ENCODE measurements around the gene FUZ. TPM values are rescaled to one million over a fixed set of nuclear protein-coding genes. Genes with fewer than 3 reads are reported as not detected.

The FUZ gene
- total and polyA plus RNA-seq, 2 experiments from 2014 or later, result 19.5 to 20.4 TPM

DNA sequence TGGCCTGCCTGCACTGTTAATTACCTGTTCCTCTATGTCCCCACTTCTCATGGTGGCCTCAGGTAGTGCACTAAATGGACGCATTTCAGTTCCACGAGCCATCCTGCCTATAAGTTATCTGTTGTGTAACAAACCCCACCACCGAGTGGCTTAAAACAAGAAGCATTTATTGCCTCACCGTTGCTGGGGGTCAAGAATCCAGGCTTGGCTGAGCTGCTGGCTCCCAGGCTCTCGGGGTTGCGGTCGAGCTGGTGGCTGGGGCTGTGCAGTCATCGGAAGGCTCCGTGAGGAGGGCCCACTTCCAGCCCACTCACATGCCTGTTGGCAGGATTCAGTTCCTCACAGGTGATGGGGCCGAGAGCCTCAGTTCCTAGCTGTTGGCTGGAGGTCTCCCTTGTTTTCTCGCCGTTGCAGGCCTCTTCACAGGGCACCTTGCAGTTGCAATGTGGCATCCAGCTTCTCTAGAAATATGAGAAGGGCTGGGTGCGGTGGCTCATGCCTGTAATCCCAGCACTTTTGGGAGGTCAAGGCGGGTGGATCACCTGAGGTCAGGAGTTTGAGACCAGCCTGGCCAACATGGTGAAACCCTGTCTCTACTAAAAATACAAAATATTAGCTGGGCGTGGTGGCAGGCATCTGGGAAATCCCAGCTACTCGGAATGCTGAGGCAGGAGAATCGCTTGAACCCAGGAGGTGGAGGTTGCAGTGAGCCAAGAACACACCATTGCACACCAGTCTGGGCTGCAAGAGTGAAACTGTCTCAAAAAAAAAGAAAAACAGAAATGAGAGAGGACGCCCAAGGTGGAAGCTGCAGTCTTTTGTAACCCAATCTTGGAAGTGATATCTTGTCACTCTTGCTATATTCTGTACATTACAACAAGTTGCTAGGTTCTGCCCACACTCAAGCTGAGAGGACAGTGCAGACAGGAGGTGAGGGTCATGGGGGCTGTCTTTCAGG is 31.3 kb upstream of the FUZ start:
- TF ChIP-seq EZH2 (IDR thresholded peaks at IDR 0.05; ENCODE audit: borderline replicate concordance) (no peak), EZH2phosphoT487 (IDR thresholded peaks at IDR 0.05; ENCODE audit: low read depth, severe bottlenecking, unreplicated experiment) (no peak)
- TF ChIP-seq, protein P1, sequence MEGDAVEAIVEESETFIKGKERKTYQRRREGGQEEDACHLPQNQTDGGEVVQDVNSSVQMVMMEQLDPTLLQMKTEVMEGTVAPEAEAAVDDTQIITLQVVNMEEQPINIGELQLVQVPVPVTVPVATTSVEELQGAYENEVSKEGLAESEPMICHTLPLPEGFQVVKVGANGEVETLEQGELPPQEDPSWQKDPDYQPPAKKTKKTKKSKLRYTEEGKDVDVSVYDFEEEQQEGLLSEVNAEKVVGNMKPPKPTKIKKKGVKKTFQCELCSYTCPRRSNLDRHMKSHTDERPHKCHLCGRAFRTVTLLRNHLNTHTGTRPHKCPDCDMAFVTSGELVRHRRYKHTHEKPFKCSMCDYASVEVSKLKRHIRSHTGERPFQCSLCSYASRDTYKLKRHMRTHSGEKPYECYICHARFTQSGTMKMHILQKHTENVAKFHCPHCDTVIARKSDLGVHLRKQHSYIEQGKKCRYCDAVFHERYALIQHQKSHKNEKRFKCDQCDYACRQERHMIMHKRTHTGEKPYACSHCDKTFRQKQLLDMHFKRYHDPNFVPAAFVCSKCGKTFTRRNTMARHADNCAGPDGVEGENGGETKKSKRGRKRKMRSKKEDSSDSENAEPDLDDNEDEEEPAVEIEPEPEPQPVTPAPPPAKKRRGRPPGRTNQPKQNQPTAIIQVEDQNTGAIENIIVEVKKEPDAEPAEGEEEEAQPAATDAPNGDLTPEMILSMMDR (IDR thresholded peaks at IDR 0.05; ENCODE audit: poor library complexity), result no peak
- WGBS (ENCODE audit: low lambda C conversion rate, missing lambda C conversion rate), result 89% methylated on average over 18 of the region's 18 CpGs
- no peak for DNase-seq (ENCODE audit: low spot score)

GRCh38 chr19:49843265-49843664 is 30.2 kb upstream of the FUZ start:
- Histone ChIP-seq H3K9me3 (ENCODE audit: low read depth) (no peaks in the 10 kb centered on the region), H4K20me1 (ENCODE audit: insufficient read depth, poor library complexity, severe bottlenecking) (no peaks in the 10 kb centered on the region), H3K36me3 (replicated peaks; ENCODE audit: insufficient read depth, low read depth) (no peaks in the 10 kb centered on the region), H3K4me1 (ENCODE audit: insufficient read depth) (no peaks in the 10 kb centered on the region), H3K79me2 (no peaks in the 10 kb centered on the region), H3K4me3 (no peak overlapping the region), H3K9me2 (replicated peaks; ENCODE audit: insufficient read depth) (no peaks in the 10 kb centered on the region), H3K27ac (no peak overlapping the region), H3K27me3 (no peaks in the 10 kb centered on the region), H2AFZ (no peak overlapping the region), H3K4me2 (no peak overlapping the region)
- WGBS (ENCODE audit: low lambda C conversion rate, missing lambda C conversion rate), result 100% methylated on average over 3 of the region's 3 CpGs
- DNase-seq (ENCODE audit: low spot score), result no peak
- TF ChIP-seq, protein P1 (IDR thresholded peaks at IDR 0.05; ENCODE audit: poor library complexity), result no peak
- TF ChIP-seq EZH2 (IDR thresholded peaks at IDR 0.05; ENCODE audit: borderline replicate concordance) (no peak), EZH2phosphoT487 (IDR thresholded peaks at IDR 0.05; ENCODE audit: low read depth, severe bottlenecking, unreplicated experiment) (no peak)

More for the DNA sequence above, 31.3 kb upstream of the FUZ start:
- Histone ChIP-seq H3K4me3 (no peak overlapping the region), H3K36me3 (replicated peaks; ENCODE audit: insufficient read depth, low read depth) (no peaks in the 10 kb centered on the region), H3K4me1 (ENCODE audit: insufficient read depth) (no peaks in the 10 kb centered on the region), H3K79me2 (peaks cover 9% of the 10 kb centered on the region), H3K27me3 (no peaks in the 10 kb centered on the region), H4K20me1 (ENCODE audit: insufficient read depth, poor library complexity, severe bottlenecking) (no peaks in the 10 kb centered on the region), H2AFZ (no peak overlapping the region), H3K9me2 (replicated peaks; ENCODE audit: insufficient read depth) (no peaks in the 10 kb centered on the region), H3K27ac (no peak overlapping the region), H3K9me3 (ENCODE audit: low read depth) (no peaks in the 10 kb centered on the region), H3K4me2 (no peak overlapping the region)

- no peak overlapping the region for H2AFZ ChIP-seq
- DNase-seq (ENCODE audit: low spot score), result no peak
- H3K9me3 ChIP-seq (ENCODE audit: low read depth), result no peaks in the 10 kb centered on the region
- no peaks in the 10 kb centered on the region for H3K27me3 ChIP-seq
- 95% methylated on average over 17 of the region's 17 CpGs for WGBS (ENCODE audit: low lambda C conversion rate, missing lambda C conversion rate)
- no peaks in the 10 kb centered on the region for H3K79me2 ChIP-seq
- no peak for TF ChIP-seq EZH2 (IDR thresholded peaks at IDR 0.05; ENCODE audit: borderline replicate concordance)
- no peak for TF ChIP-seq EZH2phosphoT487 (IDR thresholded peaks at IDR 0.05; ENCODE audit: low read depth, severe bottlenecking, unreplicated experiment)
- TF ChIP-seq, protein P1 (IDR thresholded peaks at IDR 0.05; ENCODE audit: poor library complexity), result no peak
- no peak overlapping the region for H3K4me2 ChIP-seq
- H4K20me1 ChIP-seq (ENCODE audit: insufficient read depth, poor library complexity, severe bottlenecking), result no peaks in the 10 kb centered on the region
- H3K4me3 ChIP-seq, result no peak overlapping the region
- H3K9me2 ChIP-seq (replicated peaks; ENCODE audit: insufficient read depth), result no peaks in the 10 kb centered on the region
- H3K4me1 ChIP-seq (ENCODE audit: insufficient read depth), result no peaks in the 10 kb centered on the region
- H3K27ac ChIP-seq, result no peak overlapping the region
- H3K36me3 ChIP-seq (replicated peaks; ENCODE audit: insufficient read depth, low read depth), result no peaks in the 10 kb centered on the region
These were observed 27.7 kb upstream of the FUZ start for GRCh38 chr19:49840736-49841249.
